ENCODE data around the gene GAP43. TPM values are rescaled to one million over a fixed set of nuclear protein-coding genes. Genes with fewer than 3 reads are reported as not detected.

GAP43 gene
- total and polyA plus RNA-seq, 2 donors (not counting 1 experiment from before 2014, with no cell fraction given): 0.17 to 2.1 TPM

DNA sequence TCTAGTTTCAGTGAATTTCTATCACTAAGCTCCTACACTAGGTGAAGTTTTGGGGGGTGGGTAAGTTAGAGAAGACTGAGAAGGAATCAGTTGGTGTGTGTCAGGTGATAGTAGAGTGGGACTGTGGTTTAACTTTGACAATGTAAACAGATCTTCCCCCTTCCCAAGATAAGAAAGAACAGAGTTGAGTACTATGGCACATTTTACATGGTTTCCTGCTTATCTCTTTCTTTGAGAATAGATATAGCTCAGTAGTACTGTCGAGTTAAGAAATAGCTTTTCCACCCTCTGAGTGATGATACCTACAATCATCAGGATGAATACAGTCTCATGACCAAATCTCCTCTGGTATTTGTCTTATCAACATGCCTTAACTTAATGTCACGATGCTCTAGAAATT, 42.8 kb downstream of the GAP43 start:
- Histone ChIP-seq H3K4me3 (replicated peaks in 1 of 4; ENCODE audit: control extremely low read depth in 1 of 4, insufficient read depth in 1 of 4, low read depth in 3 of 4, low read length in 4 of 4) (no peak overlapping the region), H3K27ac (ENCODE audit: insufficient read depth, low read length) (no peak overlapping the region), H3K9ac (ENCODE audit: insufficient read depth, low read length) (no peak overlapping the region), H3K4me1 (ENCODE audit: control insufficient read depth, extremely low read depth, insufficient read depth, low read length) (no peaks in the 10 kb centered on the region), H3K36me3 (ENCODE audit: control insufficient read depth, insufficient read depth, low read length) (no peaks in the 10 kb centered on the region), H3K9me3 (ENCODE audit: control insufficient read depth, insufficient read depth, low read depth, low read length) (no peaks in the 10 kb centered on the region), H3K79me2 (ENCODE audit: control insufficient read depth, insufficient read depth, low read length) (no peaks in the 10 kb centered on the region), H4K20me1 (ENCODE audit: control insufficient read depth, extremely low read depth, insufficient read depth, low read length) (no peaks in the 10 kb centered on the region), H3K27me3 (ENCODE audit: control insufficient read depth, insufficient read depth, low read length) (no peaks in the 10 kb centered on the region), H3K4me2 (ENCODE audit: extremely low read depth, insufficient read depth, low read length) (no peak overlapping the region), H2AFZ (ENCODE audit: low read length) (no peak overlapping the region)
- TF ChIP-seq EZH2 (IDR thresholded peaks at IDR 0.05; ENCODE audit: low read length, missing control alignments): no peak
- TF ChIP-seq, protein P1, sequence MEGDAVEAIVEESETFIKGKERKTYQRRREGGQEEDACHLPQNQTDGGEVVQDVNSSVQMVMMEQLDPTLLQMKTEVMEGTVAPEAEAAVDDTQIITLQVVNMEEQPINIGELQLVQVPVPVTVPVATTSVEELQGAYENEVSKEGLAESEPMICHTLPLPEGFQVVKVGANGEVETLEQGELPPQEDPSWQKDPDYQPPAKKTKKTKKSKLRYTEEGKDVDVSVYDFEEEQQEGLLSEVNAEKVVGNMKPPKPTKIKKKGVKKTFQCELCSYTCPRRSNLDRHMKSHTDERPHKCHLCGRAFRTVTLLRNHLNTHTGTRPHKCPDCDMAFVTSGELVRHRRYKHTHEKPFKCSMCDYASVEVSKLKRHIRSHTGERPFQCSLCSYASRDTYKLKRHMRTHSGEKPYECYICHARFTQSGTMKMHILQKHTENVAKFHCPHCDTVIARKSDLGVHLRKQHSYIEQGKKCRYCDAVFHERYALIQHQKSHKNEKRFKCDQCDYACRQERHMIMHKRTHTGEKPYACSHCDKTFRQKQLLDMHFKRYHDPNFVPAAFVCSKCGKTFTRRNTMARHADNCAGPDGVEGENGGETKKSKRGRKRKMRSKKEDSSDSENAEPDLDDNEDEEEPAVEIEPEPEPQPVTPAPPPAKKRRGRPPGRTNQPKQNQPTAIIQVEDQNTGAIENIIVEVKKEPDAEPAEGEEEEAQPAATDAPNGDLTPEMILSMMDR (conservative IDR thresholded peaks at IDR 0.05 in 1 of 2, IDR thresholded peaks at IDR 0.05 in 1 of 2; ENCODE audit: low read depth in 1 of 2, low read length in 2 of 2): no peak
- DNase-seq (ENCODE audit: low read depth in 2 of 2): peak in 1 of 2 donors; percentile 50

- Histone ChIP-seq H3K4me2 (ENCODE audit: extremely low read depth, insufficient read depth, low read length) (no peak overlapping the region), H3K79me2 (ENCODE audit: control insufficient read depth, insufficient read depth, low read length) (no peaks in the 10 kb centered on the region), H3K9me3 (ENCODE audit: control insufficient read depth, insufficient read depth, low read depth, low read length) (no peaks in the 10 kb centered on the region), H3K4me1 (ENCODE audit: control insufficient read depth, extremely low read depth, insufficient read depth, low read length) (no peaks in the 10 kb centered on the region), H4K20me1 (ENCODE audit: control insufficient read depth, extremely low read depth, insufficient read depth, low read length) (no peaks in the 10 kb centered on the region), H3K27ac (ENCODE audit: insufficient read depth, low read length) (no peak overlapping the region), H2AFZ (ENCODE audit: low read length) (no peak overlapping the region), H3K4me3 (replicated peaks in 1 of 4; ENCODE audit: control extremely low read depth in 1 of 4, insufficient read depth in 1 of 4, low read depth in 3 of 4, low read length in 4 of 4) (no peak overlapping the region), H3K27me3 (ENCODE audit: control insufficient read depth, insufficient read depth, low read length) (no peaks in the 10 kb centered on the region), H3K36me3 (ENCODE audit: control insufficient read depth, insufficient read depth, low read length) (no peaks in the 10 kb centered on the region), H3K9ac (ENCODE audit: insufficient read depth, low read length) (no peak overlapping the region)
- TF ChIP-seq, protein P1 (conservative IDR thresholded peaks at IDR 0.05 in 1 of 2, IDR thresholded peaks at IDR 0.05 in 1 of 2; ENCODE audit: low read depth in 1 of 2, low read length in 2 of 2): peak in 1 of 2 donors; percentile 12
- TF ChIP-seq EZH2 (IDR thresholded peaks at IDR 0.05; ENCODE audit: low read length, missing control alignments): no peak
- DNase-seq (ENCODE audit: low read depth in 2 of 2): peak; percentile 40 to 75
These were observed 43.8 kb downstream of the GAP43 start for GRCh38 chr3:115666920-115667737.

DNA sequence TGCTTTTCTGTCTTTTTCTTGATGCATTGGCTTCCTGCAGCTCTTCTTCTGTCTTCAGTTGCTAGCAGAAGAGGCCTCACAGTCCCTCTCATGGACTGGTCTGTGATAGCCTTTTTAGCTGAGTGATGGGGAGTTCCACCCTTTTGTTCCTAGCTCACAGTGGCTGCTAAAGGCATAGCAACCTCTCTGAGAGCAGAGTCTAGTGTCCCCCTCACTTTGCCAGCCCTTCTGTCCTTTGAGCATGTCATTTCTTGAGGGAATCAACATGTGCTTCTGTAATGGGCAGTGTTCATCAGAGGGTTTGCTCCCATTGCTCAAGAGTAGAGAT, 44.4 kb downstream of the GAP43 start:
- Histone ChIP-seq H3K4me3 (replicated peaks in 1 of 4; ENCODE audit: control extremely low read depth in 1 of 4, insufficient read depth in 1 of 4, low read depth in 3 of 4, low read length in 4 of 4) (no peak overlapping the region), H3K4me1 (ENCODE audit: control insufficient read depth, extremely low read depth, insufficient read depth, low read length) (no peaks in the 10 kb centered on the region), H3K4me2 (ENCODE audit: extremely low read depth, insufficient read depth, low read length) (no peak overlapping the region), H3K9me3 (ENCODE audit: control insufficient read depth, insufficient read depth, low read depth, low read length) (no peaks in the 10 kb centered on the region), H2AFZ (ENCODE audit: low read length) (no peak overlapping the region), H3K27me3 (ENCODE audit: control insufficient read depth, insufficient read depth, low read length) (no peaks in the 10 kb centered on the region), H3K36me3 (ENCODE audit: control insufficient read depth, insufficient read depth, low read length) (no peaks in the 10 kb centered on the region), H4K20me1 (ENCODE audit: control insufficient read depth, extremely low read depth, insufficient read depth, low read length) (no peaks in the 10 kb centered on the region), H3K27ac (ENCODE audit: insufficient read depth, low read length) (no peak overlapping the region), H3K79me2 (ENCODE audit: control insufficient read depth, insufficient read depth, low read length) (no peaks in the 10 kb centered on the region), H3K9ac (ENCODE audit: insufficient read depth, low read length) (no peak overlapping the region)
- no peak for DNase-seq (ENCODE audit: low read depth in 2 of 2)
- no peak for TF ChIP-seq EZH2 (IDR thresholded peaks at IDR 0.05; ENCODE audit: low read length, missing control alignments)
- TF ChIP-seq, protein P1 (conservative IDR thresholded peaks at IDR 0.05 in 1 of 2, IDR thresholded peaks at IDR 0.05 in 1 of 2; ENCODE audit: low read depth in 1 of 2, low read length in 2 of 2): no peak

Measured in fibroblast of lung (primary cell).